Superior temporal gyrus (tissue), 1 donor: ENCODE data around the gene TAP2.
"Not testable (repeated sequence)": the region's sequence is repeated elsewhere in the genome, so short reads cannot be mapped to it uniquely, and the experiment has no call there.

Source experiments
- DNase-seq: peaks from one replicate; pipeline ENCODE4 v3.0.0-alpha.2; 2016; ENCODE audit errors: extremely low spot score

TAP2 gene

DNA sequence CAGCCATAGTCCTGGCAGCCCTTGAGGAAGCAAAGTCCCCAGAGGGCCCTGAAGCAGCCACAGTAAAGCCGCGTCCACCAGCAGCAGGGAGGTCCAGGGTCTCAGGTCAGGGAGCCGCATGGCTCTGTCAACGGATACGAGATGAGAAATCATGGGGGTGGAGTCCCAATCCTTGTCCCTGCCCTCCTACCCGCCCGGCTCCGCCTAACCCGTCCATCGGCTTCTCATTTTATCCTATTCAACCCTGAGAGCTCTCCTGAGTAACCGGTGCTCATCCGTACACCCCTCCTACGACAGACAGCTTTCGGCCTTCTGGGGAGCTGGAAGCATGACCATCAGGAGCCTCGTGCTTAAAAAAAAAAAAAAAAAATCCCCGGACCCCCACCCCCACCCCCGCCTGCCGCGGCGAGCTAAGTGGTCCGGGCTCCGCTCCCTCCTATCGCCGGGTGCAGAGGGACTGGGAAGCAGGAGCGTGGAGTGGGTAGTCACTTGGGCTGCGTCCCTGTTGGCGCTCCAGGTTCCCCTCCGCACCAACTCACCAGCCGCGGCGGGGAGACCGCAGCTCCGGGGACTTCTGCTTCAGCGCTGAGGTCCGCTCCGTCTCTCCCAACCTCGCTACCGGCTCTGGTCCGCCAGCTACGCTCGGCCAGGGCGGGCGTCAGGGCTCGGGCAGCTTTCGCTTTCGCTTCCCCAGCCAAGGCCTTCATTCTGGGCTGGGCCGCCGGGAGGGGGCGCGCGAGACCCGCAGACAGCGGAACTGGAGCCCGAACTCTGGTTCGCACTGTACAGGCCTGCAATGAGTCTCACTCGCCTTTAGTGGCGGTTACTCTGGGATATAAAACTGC lies at the start of gene TAP2:
TAP2 (minus strand) TSS at position 626 of the 845 bp plus-strand sequence; CDS start at position 120, 506 bp downstream.
- DNase-seq: peak; percentile 95

DNA sequence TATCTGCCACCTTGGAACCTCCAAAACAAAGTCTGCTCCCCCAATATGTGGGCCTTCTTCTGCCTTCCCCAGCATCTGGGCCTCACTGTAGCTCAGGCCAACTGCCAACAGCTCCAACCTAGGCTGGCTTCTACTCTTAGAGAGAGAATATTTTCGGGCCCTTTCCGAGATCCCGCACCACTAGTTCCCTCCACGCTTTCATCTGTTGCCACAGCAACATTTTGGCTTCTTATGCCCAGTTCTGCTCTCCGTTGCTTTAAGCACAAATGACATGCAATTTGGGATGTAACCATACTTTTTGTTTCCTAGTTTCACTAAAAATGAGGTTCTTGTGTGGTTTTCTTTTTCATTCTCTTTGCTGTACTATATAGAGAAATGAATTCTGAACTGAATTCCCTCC lies 49.1 kb upstream of the TAP2 start:
- no peak for DNase-seq

DNA sequence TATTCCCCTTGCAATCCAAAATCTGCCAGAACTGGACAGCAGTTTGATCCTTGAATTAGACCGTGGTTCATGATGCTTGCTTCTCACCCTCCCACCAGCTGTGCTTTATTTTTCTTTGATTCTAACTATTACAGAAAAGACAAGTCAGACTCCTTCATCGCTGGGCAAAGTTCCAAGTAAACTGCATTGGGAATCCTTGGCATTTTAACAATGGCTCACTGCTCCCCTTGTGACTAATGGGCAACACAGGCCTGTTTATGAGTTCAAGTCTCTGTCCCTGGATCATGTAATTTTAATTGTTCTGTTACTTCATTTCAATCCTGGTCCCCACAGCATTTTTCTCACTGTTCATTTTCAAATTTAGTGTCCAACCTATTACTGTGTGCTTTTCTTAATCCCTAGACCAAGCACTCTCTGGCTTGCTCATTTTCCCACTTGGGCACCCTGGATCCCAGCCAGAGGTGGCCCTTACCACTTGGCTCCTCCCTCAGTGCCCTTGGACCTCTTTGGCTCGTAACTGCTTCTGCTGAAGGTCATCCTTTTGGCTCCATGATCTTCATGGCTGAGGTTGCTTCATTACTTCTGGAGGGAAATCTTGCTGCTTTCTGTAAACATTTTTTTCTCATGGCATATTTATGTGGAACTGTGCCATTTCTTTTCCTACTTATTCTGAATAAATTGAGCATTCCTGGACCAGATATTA lies 48.3 kb upstream of the TAP2 start:
- DNase-seq: peak; percentile 39

DNA sequence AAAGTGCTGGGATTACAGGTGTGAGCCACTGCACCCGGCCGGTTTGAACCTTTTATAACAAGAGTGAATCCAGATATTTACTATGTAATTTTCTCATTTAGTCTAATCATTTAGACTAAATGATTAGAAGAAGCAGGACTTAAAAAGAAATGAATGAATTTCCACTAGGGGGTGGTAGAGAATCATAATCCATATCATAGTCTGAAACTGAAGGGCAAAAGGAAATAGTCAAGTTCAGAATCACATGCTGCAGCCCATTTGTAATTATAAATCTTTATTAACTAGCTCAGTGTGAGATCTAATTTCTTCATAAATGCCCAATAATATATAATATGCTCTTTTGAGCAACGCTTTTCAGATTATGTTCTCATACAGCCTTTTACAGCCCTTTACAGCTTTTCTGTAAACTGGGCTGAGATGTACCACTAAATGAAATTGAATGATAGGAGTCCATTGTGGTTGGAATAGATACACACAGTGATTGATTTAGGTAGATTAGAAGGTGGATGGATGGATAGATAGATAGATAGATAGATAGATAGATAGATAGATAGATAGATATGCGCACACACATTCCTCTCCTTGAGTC lies 47.3 kb upstream of the TAP2 start:
- peak; percentile 96 for DNase-seq

DNA sequence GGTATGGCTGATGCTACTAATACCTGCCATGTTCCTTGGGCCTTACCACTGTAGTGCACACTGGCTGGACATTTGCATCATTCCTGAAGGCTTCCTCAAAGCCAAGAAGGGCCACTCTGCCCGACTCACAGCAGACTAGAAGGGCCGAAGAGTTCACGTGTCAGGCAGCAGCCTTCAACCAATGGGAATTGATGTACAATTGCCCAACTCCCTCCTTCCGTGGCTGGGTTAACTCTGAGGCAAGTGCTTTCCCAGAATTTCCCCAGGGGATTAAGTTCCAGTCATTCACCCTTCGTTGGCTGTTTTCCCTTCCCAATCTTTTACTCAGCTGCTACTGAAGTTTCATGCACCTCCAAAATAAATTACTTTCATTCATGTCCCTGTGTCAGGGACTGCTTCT lies 45.2 kb upstream of the TAP2 start:
- DNase-seq: no peak

DNA sequence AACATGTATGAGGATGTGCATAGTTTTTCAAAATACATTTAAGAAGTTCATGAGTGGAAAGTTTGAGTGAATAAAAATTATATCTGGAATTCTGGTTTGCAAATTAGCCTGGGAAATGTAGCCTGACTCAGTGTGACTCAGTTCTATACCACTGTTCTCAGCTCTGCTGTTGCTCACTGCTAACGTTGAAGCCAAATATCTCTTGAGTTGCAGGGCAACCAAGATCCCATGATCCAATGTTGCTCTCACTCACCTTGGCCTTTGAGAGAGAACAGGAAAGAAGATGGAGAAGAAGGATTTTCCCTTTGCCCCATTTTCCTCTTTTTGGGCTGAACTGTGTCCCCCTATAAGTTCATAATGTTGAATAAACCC lies 44.3 kb upstream of the TAP2 start:
- no peak for DNase-seq

DNA sequence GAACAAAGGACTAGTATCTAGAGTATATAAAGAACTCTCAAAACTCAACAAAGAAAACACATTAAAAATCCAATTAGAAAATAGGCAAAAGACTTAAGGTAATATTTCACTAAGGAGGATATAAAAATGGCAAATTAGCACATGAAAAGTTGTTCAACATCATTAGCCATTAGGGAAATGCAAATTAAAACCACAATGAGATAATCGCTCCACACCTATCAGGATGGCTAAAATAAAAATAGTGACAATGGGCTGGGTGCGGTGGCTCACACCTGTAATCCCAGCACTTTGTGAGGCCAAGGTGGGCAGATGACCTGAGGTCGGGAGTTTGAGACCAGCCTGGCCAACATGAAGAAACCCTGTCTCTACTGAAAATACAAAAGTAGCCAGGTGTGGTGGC lies 42.4 kb upstream of the TAP2 start:
- not testable (repeated sequence) for DNase-seq

DNA sequence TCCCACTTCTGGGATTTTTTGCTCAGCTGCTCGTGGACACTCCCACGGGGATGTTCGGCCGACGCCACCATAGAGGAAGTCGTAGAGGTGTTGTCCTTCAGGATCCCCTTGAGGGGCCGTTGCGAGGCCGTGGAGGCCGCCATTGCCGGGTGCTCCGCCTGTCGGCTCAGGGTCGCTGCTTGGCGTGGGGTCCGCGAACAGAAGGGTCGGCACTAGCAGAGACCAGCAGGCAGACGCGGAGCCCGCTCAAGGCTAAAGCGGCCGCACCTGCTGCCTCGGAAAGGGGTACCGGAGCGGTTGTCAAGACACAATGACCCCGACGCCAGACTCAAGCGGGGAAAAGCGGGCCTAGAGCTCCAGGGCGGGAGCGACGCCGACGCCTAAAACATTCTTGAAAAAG lies 41.2 kb upstream of the TAP2 start:
- DNase-seq: no peak

DNA sequence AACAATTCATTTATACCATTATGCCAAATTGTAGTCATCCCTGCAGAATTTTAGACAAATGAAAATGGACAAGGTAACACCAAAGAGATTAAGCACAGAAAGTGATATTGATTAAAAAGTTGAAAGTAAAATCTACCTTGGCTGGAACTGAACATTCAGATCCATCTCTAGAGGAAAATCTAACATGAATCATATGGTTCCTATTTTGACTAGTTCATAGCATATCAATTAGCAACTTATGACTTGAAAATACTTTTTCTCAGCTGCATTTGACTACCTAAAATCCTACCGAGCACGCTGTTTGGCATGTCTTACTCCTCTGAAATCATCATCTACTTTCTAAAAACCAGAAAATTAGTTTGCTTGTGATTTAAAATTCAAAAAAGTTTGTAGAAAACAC lies 38.1 kb upstream of the TAP2 start:
- DNase-seq: no peak

DNA sequence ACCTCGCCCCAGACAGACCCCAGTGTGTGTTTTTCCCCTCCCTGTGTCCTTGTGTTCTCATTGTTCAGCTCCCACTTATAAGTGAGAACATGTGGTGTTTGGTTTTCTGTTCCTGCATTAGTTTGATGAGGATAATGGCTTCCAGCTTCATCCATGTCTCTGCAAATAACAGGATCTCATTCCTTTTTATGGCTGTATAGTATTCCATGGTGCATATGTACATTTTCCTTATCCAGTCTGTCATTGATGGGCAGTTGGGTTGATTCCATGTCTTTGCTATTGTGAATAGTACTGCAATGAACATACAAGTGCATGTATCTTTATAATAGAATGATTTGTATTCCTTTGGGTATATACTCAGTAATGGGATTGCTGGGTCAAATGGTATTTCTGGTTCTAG lies 35.4 kb upstream of the TAP2 start:
- DNase-seq: not testable (repeated sequence)

DNA sequence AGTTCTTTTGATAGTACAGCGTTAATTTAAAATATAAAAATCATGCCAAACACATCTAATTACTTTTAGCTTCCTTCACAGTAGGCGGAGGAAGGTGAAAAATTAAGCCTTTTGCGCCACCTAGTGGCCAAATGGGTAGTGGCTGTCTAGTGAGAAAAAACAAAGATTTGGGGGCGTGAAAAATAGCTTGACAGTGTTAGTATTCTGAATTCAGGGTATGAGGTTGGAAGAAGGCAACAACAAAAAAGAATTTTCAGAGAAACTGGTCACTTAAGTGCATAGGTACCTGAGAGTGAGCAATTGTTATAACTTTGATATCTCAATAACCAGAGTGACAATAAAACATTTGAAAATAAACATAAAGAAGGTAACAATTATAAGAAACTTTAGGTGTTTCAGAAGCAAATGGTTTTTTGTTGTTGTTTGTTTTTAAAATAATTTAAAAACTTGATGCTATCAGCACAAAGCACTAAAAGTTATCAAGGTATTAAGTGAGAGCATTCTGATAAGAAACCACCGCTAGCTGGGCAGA lies 29.8 kb upstream of the TAP2 start:
- DNase-seq: peak; percentile 96

DNA sequence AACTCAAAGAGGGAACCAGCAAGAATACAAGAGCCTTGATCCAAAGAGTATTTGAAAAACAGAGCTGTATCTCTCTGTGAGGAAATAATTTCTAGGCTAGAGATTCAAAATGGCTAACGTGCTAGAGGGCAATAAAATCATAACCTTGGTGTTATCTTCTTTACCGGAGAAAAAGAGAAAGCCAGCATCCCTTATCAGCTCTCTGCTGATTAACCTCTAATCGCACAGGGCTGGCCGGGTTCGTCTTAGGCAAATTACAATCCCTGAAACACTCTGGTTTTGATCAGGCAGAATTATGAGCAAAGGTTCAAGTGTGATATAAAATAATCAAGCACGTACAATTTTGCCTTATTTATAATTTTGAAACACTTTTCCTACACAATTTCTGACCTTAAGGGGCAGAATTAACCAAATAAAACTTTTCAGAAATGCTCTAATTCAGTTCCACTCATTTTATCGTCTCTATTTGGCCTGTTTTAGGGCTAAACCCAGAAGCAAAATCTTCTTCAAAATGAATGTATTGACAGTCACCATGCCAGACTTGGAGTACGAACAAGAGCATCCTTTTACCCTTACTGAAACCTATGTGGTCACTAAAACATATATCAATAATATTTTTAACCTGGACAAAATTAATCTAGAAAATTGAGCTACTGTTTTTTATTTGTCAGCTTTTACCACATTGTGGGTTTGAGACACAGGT lies 29.2 kb upstream of the TAP2 start:
- no peak for DNase-seq

DNA sequence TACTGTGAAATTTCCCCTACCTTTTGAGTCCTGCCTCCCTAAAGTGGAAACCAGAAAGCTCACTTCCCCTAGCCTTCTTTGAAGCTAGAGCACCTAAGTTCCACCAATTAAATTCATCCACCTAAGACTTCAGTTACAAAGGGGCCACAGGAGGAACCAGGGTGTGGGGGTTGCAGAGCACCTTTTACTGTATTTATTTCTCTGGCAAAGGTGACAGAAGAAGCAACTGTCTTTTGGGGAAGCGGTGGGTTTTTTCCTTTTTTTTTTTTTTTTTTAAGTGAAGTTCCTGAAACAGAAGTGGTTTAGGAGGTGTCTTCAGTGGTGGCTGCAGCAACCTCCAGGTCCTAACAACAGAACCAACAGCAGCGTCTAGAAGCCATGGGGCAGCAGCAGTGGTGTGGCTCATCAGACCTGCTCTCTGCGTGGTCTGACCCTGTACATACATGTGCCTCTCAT lies 28.5 kb upstream of the TAP2 start:
- no peak for DNase-seq

DNA sequence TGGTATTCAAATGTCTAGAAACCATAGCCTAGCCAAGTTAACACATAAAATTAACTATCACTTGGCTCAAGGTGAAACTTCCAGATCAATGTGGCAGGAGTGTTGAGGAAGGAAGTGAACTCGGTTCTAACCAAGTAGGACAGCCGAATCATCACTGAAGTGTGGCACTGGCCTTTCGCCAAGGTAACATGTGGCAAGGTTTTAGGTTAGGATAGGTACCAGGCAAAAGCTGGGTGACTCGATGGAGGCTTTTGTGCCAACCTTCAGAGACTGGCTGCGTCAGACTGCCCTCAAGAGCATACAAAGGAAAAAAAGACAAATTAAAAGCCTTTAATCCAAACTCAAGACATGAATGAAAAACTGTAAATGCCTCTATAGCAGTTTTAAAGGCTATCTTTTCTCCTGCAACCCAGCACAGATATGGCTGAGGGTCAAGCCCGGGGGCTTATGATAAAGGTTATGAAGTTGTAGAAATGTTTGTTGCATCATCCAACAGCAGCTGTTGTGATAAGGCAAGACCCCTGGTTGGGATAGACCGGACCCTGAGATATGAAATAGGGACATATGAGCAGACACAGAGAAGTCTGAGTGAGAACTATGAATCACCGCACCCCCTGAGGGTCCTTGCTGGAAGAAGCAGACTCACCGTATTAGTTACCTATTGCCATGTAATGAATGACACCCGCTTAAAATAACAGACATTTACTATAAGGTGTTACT lies 27.3 kb upstream of the TAP2 start:
- no peak for DNase-seq

DNA sequence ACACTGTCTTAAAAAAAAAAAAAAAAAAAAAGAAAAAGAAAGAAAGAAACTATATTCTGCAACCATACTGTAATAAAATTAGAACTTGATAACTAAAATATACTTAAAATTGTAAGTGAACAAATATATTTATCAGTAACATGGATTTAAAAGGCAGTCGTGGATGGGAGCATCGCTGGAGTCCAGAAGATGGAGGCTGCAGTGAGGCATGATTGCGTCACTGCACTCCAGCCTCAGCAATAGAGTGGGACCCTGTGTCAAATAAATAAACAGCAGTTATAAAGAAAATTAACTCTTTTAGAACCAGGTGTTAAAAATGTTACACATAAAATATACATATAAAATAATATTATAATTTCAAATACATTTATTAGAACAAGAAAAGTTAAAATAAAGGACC lies 24.2 kb upstream of the TAP2 start:
- DNase-seq: no peak

DNA sequence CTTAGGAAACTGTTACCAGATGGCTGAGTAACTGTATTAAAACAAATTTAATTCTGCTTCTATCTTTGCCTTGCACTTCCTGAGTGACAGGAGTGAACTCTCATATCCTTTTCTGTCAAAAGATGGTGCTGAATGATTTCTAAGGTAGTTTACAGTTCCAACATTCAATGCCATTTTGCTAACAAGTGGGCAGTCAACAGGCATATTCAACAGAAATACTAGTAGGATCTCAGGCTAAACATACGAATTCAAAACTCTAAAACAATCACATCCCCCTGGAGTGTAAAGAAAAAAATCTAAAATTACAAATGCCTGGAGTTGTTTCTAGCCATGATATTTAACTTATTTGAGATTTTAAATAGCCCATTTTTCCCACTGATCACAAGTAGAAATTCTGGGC lies 22.1 kb upstream of the TAP2 start:
- DNase-seq: no peak

DNA sequence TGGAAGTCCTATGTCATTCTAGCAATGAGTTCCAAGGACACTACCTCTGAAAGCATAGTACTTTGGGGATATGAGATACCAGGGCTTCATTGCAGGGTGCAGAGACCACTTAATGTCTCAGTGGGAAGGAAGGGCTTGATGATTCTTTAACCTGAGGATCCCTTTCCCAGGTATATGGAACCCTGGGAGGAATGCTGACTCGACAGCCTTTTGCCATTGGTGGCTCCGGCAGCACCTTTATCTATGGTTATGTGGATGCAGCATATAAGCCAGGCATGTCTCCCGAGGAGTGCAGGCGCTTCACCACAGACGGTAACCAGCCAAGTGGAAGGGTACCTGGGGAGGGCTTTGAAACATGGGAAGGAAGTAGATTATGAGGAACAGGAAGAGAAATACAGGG lies 19.7 kb upstream of the TAP2 start:
- no peak for DNase-seq

DNA sequence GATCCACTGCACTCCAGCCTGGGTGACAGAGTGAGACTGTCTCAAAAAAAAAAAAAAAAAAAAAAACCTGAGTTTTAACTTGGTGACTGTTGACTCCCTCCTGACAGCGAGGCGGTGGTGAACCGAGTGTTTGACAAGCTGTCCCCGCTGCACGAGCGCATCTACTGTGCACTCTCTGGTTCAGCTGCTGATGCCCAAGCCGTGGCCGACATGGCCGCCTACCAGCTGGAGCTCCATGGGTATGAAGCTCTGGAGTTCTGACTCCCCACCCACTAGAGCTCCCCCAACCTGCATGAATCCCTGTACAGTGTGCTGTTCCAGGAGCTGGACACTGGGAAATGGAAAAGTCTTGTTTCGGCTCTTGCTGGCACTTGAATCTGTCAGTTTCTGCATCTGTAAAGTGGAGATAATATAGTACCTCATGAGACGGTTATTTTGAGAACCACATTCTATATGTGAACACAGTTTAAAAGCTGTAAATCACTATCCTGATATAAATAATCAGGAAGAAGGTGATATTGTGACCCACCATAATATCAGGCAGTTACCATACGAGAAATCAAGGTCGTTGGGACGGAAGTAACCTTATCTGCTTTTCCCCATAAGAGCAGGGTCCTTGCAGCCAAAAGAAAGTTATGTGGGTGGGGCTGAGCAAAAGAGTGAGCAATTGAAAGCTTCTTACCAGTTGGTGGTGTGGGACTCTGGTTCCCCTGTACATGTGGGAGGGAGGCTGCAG lies 18.8 kb upstream of the TAP2 start:
- no peak for DNase-seq

DNA sequence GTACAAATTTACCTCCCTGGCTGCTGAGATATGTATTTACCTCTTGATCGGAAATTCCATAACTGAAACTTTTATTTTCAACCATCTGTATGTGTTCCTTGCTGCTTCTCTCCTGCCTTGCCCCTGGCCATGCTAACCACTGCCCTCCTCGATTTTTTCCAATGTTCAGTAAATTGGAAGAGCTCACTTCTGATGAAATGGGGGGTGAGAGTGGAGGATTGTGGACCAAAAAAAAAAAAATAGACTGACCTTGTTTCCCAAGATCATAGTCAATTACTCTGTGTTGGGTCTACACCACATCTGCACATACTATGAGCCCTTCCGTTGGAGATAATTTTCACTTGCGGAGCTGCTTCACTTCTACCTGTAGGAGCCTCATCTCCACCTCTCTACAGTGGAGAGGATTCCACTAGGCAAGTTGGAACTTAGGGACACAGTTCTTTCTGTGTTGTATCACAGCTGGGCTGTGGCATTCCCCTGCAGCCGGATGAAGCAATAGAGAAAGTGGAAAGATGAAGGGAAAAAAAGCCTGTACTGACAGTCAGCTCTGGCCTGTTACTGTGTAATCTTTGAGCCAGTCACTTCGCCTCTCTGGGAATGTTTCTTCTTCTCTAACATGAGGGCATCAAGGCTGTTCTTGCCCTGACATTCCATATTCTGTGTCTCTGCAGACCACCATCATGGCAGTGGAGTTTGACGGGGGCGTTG lies 17.1 kb upstream of the TAP2 start:
- DNase-seq: no peak
